HG02852 (cell line): Measurements from ENCODE around the gene APCDD1L.
"Not testable (repeated sequence)": the region's sequence is repeated elsewhere in the genome, so short reads cannot be mapped to it uniquely, and the experiment has no call there.

Experiments
- ATAC-seq: cut with Tn5 transposase; IDR thresholded peaks from one replicate; pipeline ENCODE4 v1.9.1; 2021; ENCODE audit warnings: mild to moderate bottlenecking, moderate library complexity; ENCODE audit not compliant: unreplicated experiment

Gene APCDD1L

GRCh38 chr20:58518387-58518786 lies 3.2 kb upstream of the APCDD1L start:
- no peak for ATAC-seq

GRCh38 chr20:58514321-58515232 lies 622 bp downstream of the APCDD1L start:
- ATAC-seq, result no peak

- ATAC-seq, result no peak
Measured at GRCh38 chr20:58513580-58514285, 1.5 kb downstream of the APCDD1L start.

- ATAC-seq, result no peak
Measured at GRCh38 chr20:58512808-58513552, 2.2 kb downstream of the APCDD1L start.

- no peak for ATAC-seq
Measured at GRCh38 chr20:58511861-58512260, 3.3 kb downstream of the APCDD1L start.

- no peak for ATAC-seq
Measured at GRCh38 chr20:58511364-58511763, 3.8 kb downstream of the APCDD1L start.

GRCh38 chr20:58510921-58511320 lies 4.3 kb downstream of the APCDD1L start:
- no peak for ATAC-seq

- no peak for ATAC-seq
Measured at GRCh38 chr20:58508762-58509395, 6.3 kb downstream of the APCDD1L start.

GRCh38 chr20:58506999-58507398 lies 8.2 kb downstream of the APCDD1L start:
- ATAC-seq, result not testable (repeated sequence)

GRCh38 chr20:58504566-58504965 lies 10.6 kb downstream of the APCDD1L start:
- no peak for ATAC-seq

GRCh38 chr20:58503668-58504067 lies 11.5 kb downstream of the APCDD1L start:
- no peak for ATAC-seq

- no peak for ATAC-seq
Measured at GRCh38 chr20:58500256-58500655, 14.9 kb downstream of the APCDD1L start.

GRCh38 chr20:58498470-58499068 lies 16.6 kb downstream of the APCDD1L start:
- no peak for ATAC-seq

GRCh38 chr20:58497724-58498469 lies 17.3 kb downstream of the APCDD1L start:
- no peak for ATAC-seq

- ATAC-seq, result no peak
Measured at GRCh38 chr20:58497076-58497641, 18.0 kb downstream of the APCDD1L start.

- ATAC-seq, result no peak
Measured at GRCh38 chr20:58496429-58496769, 18.8 kb downstream of the APCDD1L start.

GRCh38 chr20:58495623-58496428 lies 19.4 kb downstream of the APCDD1L start:
- no peak for ATAC-seq

GRCh38 chr20:58494923-58495622 lies 20.1 kb downstream of the APCDD1L start:
- no peak for ATAC-seq
